ENCODE results near the gene PHACTR1.

PHACTR1 gene

DNA sequence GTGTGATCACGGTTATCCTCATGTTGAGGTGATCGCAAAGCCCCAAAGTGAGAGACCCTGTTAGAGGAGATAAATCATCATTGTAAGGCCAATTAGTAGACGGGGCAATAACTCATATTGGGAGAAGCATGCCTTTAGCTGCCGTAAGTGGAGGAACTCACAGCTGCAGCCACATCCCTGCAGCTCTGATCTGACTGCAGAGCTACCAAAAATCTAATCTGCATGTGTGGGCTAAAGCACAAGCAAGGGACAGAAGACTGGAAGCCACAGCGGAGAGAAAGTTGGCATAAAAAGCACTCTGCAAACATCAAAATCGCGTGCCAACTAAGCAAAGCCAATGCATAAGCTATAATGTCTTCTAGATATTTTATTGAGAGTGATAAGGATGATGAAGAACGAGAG lies 532.0 kb downstream of the PHACTR1 start:
- DNase-seq = no peak

DNA sequence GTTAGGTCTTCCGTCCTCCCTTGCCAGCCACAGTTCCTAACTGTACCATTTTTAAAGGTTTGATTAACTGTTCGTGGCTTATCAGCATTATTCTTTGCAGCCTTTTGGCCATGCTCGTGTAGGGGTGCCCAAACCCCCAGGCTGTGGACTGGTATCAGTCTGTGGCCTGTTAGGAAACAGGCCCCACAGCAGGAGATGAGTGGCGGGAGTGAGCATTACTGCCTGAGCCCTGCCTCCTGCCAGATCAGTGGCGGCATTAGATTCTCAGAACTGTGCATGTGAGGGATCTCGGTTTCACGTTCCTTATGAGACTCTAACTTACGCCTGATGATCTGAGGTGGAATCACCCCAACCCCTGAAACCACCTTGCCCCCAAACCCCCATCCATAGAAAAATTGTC lies 532.4 kb downstream of the PHACTR1 start:
- no peak for DNase-seq

DNA sequence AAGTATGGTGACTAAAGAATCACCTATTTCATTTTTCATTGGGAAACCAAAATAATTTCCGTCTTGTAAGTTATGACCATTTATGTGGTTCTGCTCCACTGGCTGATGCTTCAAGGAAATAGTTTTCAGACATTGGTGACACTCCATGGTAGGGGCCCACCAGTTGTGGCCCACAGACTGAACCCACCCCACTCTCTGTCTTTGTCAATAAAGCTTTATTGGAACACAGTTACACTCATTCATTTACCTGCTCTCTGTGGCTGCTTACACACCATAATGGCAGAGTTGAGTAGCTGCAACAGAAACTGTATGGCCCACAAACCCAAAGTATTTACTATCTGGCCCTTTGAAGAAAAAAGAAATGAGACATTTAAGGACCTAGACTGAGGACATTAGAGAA lies 533.2 kb downstream of the PHACTR1 start:
- no peak for DNase-seq

DNA sequence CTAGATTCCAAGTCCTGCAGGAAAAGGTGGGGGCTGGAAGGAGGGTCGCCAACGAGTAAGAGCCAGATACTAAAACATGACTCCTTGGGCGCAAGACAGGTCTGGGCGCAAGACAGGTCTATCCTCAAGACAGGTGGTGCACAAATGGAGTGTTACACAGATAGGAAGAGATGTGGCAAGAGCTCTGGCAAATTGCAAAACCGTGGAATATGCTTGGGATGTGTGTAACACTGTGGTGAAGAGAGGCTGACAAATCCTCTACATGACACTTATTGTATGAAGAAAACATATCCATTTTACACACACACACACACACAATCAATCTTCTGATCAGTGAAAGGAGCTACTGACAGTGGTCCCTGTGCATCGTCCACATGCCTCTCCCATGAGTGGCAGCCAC lies 534.1 kb downstream of the PHACTR1 start:
- no peak for DNase-seq

DNA sequence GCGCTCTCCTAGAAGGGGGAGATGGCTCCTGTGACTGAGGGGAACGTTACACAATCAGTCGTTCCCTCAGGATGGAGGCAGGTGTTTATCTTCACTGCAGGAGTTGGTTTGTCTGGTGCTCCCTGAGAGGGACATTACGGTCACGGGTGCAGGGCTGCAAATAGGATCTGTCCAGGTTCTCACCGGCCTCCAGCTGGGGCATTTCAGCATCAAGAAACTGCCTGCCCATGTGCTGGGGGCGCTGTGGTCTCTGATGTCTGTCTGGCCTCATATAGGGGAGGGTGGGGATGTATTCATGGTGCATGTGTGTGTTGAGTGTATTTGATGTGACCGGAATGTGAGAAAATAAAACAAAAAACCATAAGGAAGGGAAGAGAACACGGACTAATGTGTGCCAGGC lies 534.7 kb downstream of the PHACTR1 start:
- DNase-seq = no peak

DNA sequence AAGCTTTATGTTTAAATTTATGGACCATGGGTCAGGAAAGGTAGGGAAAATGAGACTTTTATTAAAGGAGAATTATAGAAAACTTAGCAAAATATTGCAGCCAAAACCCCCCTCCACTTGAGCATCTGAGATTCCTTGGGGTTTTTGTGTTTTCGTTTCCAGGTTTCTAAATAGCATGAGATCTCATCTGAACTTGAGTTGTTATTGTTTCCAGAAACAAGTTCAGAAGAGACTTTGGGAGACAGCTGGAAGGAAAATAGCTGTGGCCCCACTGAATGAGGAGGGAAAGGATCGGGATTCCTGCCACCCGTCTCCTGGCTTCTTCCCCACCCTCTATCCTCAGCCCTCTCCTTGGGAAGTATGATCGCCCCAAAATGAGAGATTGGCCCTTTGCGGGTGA lies 536.2 kb downstream of the PHACTR1 start:
- DNase-seq = no peak

DNA sequence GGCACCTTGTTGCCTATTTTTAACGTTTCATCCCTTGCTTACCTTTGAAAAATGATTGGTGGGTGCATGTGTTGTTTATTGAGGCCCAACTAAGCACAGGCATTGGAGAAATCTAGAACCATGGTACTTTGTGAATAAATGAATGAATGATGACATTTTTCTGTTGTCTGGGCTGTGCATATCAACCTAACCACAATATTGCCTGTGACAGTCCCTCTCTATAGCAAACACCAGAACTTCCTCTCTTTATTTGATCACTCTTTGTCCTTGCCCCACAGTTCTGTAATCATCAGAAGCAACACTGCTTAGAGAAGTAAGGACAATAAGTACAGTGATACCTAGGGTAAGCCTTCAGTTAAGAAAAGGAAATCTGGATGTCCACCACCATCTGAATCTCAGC lies 536.7 kb downstream of the PHACTR1 start:
- no peak for DNase-seq

DNA sequence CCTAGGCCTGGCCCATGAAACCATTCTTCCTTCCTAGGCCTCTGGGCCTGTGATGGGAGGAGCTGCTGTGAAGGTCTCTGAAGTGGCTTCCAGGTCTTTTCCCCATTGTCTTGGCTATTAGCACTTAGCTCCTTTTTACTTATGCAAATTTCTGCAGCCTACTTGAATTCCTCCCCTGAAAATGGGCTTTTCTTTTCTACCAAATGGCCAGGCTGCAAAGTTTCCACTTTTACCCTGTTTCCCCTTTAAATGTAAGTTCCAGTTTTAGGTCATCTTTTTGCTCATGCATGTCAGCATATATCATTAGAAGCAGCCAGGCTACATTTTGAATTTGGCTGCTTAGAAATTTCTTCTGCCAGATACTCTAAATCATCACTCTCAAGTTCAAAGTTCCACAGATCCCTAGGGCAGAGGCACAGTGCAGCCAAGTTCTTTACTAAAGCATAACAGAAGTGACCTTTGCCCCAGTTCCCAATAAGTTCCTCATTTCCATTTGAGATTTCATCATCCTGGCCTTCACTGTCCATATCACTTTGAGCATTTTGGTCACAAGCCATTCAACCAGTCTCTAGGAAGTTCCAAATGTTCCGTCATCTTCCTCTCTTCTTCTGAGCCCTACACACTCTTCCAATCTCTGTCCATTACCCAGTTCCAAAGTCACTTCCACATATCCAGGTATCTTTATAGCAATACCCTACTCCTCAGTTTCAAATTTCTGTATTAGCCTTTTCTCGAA lies 539.9 kb downstream of the PHACTR1 start:
- no peak for DNase-seq

DNA sequence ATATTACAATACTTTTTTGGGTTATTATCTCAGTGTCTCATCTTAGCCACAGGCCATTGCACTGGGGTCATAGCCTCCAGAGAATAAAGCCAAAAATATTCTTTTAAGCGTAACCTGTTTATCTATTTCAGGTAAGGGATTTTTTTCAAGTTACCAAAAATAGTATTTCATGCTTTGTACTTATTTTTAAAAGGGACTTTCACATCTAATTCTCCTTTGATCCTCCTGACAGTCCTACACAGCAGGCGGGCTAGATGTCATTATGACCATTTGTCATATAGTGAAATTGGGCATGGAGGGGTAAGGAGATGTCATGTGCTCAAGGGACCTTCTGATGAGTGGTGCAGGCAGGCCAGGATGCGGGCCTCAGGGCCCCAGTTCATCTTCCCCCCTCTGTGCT lies 542.8 kb downstream of the PHACTR1 start:
- no peak for DNase-seq

DNA sequence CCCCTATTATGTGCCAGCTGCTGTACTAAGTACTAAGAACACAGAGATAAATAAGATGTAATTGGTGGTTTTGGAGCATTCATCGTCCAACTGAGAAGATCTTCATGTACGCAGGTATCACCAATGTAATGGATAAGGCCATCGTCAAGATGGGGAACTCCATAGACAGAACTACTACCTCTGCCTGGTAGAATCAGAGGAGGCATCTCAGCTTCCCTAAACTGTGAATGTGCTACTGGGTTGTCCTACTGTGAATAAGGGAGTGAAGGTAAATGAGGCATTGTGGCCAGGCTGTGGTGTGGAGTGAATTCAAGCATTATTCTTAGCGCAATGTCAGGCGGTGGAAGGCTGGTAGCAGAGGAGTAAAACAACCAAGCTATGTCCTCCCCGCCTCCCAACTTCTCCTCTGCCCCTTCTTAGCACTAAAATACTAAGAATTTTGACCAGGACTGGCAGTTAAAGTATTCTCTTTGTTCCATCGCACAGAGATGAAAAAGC lies 543.6 kb downstream of the PHACTR1 start:
- DNase-seq = no peak

DNA sequence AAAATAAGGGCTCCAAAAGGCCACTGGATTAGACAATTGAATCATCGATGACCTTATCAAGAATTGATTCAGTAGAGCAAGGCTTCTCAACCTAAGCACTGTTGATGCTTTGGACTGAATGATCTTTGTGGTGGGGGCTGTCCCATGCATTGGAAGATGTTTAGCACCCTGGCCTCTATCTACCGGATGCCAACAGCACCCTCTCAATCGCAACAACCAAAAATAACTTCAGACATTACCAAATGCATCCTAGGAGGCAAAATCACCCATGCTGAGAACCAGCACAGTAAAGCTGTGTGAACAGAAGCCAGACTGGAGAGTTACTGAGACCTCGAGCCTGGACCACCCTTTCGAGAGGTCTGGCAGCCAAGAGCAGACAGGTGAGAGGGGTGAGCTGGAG lies 544.3 kb downstream of the PHACTR1 start:
- no peak for DNase-seq

DNA sequence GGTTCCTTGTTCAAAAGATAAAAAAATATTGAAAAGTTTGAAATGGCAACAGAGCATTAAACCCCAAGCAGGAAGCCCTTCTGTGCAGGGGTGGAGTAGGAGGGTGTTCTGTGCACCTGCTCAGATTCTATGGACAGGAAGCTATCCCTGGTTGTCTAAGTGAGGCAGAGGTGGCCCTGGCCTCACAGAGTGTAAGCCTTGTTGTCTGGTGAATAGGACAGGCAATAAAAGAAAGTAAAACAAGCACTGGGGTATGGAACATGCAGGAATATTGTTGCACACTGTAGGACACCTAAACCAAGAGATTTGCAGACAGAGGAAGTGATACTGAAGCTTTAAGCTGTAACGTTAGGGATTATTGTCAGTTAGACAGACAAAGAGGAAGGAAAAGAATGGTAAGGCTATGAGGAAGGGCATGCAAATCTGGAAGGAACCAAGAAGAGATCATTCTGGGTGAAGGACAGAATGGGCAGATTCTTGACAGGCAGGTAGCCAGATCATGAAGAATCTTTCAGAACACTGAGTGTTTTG lies 545.0 kb downstream of the PHACTR1 start:
- DNase-seq = no peak

DNA sequence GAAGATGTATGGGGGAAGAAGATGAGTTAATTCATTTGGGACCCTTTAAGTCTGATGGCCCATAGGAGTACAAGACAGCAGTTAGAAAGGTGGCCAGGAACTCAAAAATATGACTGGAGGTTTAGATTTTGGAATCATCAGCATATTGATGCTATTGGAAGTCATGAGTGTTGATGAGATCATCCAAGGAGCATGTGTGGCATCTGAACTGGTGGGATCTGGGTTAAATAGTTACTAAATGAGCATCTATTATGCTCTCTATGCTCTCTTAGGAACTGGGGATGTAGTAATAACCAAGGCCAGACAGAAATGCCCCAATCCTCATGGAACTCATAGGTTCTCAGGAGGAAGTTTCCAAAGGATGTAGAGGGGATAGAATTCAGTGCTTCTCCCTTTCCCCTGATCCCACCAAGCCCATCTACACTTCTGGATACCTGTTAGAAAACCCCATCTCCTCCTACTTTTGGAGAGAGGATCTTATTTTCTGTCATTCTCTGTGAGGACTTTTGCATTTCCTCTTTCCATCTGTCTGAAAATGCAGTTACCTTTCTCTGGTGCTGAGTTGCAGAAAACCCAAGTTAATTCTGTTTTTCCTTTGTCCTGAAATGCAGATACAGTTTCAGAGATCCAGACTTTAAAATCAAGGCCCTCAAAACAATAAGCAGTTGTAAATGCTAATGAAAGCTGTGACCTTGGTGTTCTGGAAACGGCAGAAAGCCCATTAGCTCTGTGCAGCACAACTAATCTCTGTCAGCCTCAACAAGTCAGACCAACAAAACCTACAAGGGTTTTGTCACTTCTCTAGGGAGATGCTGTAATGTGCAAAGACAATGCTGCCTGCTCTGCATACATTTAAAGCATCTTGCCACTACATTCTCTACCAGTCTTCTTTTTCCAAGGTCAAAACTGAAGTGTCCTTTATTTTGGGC lies 546.0 kb downstream of the PHACTR1 start:
- DNase-seq = no peak

DNA sequence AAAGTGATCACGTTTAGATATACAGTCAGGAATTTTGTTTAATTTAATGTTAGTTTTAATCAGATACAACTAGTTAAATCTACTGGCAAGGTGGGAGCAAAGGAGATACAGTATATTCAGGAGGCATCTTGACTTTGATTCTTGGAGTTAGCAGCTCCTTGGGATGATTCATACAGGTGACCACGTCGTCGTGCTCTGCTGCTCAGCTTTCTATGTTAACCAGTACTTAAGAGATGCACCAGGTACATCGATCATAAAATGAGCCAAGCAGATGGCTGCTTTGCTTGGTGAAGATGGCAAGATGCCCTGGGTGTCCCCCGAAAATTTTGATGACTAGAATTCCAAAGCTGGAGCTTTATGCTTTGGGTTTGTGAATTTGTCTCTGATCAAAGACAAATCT lies 547.1 kb downstream of the PHACTR1 start:
- no peak for DNase-seq

DNA sequence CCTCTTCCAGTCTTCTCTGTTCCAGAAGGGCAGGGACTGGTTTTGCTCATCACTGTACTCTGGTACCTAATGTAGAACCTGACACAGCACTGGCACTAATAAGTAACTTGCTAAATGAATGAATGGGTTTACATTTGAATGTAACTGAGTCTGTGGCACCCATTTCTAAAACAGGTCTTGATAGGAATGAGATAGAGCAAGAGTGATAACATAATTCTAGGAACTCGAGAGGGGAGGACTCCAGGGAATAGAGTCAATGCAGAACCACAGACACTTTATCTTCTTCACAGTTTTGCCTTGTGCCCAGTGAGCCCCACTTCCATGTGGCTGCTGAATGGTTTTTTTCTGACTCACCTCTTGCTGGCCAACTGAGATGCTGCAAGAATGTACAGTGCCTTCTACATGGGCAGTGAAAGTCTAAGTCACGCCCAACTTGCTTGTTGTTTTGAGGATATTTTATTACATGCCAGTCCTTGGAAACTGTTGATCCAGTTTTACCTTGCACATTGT lies 550.6 kb downstream of the PHACTR1 start:
- DNase-seq = no peak

DNA sequence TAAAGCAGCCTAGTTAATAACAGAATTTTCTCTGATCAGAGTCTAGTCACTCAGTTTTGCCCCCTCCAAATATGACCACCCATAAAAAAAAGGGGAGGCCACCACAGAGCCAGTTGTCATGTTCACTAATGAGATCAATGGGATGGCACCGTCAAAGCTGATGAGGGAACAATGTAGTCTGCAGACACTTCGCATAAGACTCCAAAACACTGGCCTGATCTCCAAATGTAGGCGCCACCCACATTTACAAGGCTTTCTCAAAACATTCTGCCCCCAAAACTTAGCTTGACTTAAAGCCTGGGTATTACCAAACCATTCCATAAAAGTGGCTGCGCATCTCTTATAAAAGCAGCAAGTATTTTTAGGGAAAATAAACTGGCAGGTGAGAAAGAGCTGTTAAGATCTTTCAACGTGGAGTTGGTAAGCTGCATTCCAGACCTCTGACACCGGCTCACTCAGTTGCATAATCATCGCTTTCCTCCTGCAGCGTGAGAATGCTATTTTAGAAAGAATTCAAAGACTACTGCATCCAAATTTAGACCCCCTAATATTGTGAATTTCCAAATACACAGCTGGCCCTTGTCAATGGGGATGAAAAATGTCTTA lies 552.4 kb downstream of the PHACTR1 start:
- DNase-seq = no peak

DNA sequence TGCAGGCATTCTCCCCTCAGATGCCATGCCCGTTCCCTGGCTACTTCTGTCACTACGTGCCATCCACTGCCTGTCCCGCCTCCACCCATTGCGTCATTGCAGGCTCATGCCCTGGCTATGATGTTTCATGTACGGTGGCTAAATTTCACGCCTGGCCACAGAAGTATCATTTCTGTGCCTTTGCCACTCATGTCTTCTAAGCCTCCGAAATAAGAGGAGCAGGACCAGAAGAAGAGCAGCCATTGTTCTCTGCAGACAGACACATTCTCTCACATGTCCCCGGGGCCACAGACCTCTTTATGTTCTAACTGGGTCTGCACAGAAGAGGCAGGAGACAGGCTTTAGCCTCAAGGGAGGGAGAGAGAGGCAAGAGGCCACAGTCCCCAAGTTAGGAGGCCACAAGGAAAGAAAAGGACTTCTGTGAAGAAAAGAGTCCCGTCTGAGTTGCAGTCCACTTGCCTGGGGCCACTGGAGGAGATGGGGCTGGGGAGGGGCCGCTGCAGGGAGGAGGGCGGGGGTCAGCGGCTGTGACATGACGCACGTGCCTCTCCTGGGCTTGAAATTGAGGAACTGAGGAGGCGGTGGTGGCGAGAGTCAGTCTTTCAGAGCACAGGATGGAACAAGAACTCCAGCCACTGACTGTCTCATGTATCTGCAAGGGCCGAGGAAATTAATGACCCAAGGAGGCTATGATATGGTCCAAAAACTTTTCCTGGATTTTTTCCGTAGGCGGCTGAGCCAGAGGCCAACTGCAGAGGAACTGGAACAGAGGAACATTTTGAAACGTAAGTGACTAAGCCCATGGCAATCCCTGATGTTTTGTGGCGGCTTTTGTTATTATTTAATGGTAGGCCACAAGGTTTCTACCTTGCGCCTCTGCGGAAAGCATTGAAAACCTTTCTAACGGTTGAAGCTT lies 555.8 kb downstream of the PHACTR1 start:
- no peak for DNase-seq

DNA sequence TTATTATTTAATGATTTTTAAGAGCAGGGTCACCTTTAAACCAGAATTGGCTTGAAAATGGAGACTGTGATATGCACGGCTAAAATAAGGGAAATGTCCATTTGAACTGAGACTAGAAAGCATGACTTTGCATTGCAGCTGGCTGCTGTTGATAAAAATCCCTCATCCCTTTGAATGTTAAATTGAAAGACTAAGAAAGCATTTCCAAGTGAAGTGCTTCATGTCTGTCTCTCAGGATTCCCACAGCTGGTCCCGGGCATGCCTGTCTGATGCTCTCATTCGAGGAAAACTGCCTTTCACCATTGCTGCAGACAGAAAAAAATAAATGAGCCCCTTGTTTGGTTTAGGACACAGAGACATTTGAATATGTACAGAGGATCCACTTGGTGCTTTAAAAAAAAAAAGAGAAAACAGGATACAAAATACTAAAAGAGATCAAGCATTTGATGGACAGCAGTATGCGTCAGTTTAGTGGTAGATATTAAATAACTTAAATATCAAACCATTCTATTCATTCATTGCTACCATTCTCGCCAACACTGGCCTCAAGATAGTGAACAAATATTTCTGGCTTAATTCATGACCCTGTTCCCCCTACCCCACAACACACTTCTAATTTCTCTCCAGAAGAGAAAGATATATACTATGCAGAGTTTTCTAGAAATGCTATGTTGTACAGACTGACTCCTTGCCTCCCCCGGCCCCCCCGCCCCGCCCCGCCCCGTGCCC lies 556.8 kb downstream of the PHACTR1 start:
- DNase-seq = no peak

DNA sequence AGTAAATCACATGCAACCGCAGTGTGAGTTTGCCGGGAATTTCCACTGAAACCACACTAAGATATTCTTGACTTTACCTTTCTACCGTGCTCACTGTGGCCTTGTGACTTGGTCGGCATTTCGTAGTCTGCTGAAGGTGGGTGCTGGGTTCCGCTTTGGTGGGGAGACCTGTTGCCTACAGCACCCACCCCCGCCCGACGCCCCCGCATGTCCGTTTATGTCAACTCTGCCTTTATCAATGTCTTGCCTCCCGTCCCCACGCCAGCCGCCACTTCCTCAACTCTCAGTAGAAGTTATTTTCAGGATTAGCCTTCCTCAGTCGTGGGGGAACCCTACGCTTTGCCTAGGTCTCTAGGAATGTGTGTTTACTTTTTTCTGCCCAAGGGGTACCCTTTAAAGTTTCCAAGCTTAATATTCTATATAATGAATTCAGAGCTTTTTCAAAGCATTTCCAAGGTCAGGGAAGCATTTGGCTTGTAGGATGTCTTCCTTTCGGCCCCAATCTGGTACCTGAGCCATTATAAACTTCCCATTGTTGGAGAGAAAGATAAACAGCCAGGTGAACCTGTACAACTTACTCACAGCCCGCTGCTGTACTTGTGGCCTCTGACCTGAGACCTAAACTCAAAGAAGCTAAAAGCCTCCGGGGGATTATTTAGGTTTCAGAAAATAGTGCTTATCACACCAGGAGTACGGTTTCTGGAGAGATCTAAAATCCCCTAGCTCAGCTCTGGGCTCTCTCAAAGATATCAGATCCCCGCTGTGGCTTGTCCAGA lies 557.6 kb downstream of the PHACTR1 start:
- DNase-seq = peak; percentile 28

DNA sequence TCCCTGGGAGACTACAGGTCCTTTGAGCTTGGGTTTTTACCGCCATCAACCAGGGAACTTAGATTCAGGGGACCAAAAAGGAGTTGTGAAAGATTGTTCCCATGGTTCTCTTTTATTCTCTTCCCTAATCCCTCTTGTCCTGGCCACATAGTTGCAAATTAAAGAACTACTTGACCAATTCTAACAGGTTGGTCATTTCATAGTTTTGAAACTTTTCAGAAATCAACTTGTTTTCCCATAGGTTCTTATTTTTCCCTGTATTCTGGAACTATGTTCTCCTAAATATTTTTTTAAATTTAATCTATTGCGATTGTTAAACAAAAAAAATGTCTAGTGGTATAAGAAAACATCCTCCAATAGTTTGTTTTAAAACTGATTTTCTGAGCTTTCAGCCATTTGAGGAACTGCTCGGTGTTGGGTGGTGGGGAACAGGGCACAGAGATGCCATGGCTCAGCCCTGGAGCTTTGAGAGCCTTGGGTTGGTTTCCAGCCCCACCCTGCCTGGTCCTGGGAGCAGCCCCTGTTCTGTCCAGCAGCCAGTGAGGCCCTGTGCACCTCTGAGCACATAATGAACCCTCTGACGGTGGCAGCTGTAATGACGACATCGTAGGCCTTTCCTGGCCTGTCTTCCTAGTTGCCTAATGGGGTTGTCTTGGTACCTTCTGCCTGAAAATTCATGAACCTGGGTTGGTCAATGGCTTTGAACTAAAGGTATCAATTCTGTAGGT lies 558.3 kb downstream of the PHACTR1 start:
- DNase-seq = no peak
